ENCODE data around the gene IGSF23.

DNA sequence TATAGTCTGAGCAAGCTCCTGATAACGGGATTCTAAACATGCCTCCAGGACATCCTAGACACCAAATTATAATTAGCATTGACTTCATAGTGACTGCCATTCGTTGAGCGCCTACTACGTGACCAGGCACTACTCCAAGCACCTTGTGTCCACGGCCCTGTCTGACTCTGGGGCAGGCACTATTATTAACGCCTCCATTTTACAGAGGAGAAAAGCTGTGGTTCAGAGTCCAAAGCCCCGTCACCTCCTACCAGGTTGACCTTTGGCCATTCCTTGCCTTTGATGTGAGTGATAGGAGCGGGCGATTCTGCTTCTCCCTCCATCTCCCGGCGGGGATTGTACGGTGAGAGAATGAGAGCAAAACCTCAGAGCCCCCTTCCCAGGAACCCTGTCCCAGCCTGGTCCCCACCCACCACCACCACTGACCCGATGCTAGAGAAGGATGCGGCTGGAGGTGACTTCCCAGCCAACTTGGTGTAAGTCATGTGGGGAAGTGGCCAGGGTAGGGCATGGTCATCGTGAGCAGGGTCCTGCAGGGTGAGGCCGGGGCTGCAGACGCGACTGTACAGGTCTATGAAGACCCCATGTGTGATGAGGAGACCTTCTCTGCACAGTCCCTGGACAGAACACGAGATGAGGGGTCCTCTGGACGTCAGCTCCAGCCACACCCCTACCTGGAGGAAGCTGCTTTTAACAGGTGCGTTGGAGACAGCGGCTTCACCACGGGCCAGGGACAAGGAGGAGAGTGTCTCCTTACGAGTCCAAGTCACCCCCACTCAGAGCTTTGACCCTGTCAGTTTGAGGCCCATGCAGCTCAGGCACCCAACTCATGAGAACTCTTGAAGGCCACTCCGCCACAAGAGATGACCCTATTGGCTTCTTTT, at the start of gene IGSF23:
- TF ChIP-seq, protein P1, sequence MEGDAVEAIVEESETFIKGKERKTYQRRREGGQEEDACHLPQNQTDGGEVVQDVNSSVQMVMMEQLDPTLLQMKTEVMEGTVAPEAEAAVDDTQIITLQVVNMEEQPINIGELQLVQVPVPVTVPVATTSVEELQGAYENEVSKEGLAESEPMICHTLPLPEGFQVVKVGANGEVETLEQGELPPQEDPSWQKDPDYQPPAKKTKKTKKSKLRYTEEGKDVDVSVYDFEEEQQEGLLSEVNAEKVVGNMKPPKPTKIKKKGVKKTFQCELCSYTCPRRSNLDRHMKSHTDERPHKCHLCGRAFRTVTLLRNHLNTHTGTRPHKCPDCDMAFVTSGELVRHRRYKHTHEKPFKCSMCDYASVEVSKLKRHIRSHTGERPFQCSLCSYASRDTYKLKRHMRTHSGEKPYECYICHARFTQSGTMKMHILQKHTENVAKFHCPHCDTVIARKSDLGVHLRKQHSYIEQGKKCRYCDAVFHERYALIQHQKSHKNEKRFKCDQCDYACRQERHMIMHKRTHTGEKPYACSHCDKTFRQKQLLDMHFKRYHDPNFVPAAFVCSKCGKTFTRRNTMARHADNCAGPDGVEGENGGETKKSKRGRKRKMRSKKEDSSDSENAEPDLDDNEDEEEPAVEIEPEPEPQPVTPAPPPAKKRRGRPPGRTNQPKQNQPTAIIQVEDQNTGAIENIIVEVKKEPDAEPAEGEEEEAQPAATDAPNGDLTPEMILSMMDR (IDR thresholded peaks at IDR 0.05; ENCODE audit: low read length), result no peak
- no peak for TF ChIP-seq EZH2 (IDR thresholded peaks at IDR 0.05; ENCODE audit: borderline replicate concordance, low read length)
